GM13977 (cell line): ENCODE data around the gene FHIT.

Source experiments
- DNase-seq: peaks from one replicate; pipeline ENCODE4 v3.0.0; 2012; ENCODE audit warnings: low spot score
- in situ Hi-C: fragments of 300-500 bp; cut with MboI; formaldehyde crosslinking; loops from one replicate; pipeline ENCODE4 v1.12.0; 2022; ENCODE audit warnings: low sequenced_read_pairs, low pct_unique_long_range_greater_than_20kb, mixed read lengths, inconsistent platforms; ENCODE audit not compliant: unreplicated experiment
- TF ChIP-seq, protein P1 (sequence below): IDR thresholded peaks from 2 replicates; pipeline ENCODE4 v1.5.1; 2012; ENCODE audit warnings: mild to moderate bottlenecking, control low read depth; ENCODE audit not compliant: insufficient read depth; ENCODE audit errors: extremely low read depth, missing control alignments

Gene FHIT

DNA sequence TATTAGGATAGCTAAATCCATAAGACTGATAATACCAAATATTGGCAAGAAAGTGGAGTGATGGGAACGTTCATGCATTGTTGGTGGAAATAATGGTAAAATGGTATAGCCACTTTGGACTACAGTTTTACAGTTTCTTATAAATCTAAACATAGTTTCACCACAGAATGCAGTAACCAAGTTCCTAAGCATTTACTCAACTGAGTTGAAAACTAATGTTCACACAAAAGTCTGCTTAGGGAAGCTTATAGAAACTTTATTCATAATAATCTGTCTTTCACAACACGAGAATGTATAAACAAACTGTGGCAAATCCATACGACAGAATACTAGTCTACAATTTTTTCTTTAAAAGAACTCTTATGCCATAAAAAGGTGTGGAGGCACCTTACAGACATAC, 969.3 kb downstream of the FHIT start:
- in situ Hi-C loops: no loop called here
- no peak for DNase-seq
- TF ChIP-seq, protein P1, sequence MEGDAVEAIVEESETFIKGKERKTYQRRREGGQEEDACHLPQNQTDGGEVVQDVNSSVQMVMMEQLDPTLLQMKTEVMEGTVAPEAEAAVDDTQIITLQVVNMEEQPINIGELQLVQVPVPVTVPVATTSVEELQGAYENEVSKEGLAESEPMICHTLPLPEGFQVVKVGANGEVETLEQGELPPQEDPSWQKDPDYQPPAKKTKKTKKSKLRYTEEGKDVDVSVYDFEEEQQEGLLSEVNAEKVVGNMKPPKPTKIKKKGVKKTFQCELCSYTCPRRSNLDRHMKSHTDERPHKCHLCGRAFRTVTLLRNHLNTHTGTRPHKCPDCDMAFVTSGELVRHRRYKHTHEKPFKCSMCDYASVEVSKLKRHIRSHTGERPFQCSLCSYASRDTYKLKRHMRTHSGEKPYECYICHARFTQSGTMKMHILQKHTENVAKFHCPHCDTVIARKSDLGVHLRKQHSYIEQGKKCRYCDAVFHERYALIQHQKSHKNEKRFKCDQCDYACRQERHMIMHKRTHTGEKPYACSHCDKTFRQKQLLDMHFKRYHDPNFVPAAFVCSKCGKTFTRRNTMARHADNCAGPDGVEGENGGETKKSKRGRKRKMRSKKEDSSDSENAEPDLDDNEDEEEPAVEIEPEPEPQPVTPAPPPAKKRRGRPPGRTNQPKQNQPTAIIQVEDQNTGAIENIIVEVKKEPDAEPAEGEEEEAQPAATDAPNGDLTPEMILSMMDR: no peak

DNA sequence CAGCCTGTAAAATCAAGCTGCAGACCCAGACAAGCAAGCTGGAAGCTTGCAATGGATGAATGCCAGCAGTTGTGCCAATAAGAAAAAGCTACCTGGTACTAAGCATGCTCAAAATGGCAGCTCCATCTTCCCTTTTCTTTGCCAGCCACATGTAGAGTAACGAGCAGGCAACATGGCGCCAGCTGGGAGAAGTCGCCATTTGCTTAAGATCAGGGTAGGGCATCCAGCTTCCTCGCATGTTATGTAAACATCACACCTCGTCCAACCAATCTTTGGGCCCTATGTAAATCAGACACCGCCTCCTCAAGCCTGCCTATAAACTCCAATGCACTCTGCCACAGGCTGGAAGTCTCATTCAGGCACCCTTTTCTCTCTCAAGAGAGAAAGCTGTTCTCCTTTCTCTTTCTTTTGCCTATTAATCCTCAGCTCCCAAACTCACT, 973.9 kb downstream of the FHIT start:
- TF ChIP-seq, protein P1: no peak
- in situ Hi-C loops: no loop called here
- no peak for DNase-seq

DNA sequence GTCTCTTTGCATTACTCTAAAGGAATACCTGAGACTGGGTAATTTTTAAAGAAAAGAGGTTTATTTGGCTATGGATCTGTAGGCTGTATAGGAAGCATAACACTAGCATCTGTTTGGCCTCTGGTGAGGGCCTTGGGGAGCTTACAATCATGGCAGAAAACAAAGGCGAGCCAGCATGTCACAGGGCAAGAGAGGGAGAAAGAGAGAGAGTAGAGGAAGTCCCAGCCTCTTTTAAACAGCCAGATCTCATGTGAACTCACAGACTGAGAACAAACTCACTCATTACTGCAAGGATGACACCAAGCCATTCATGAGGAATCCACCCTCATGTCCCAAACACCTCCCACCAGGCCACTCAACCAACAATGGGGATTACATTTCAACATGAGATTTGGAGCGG, 974.6 kb downstream of the FHIT start:
- no peak for DNase-seq
- in situ Hi-C loops: no loop called here
- TF ChIP-seq, protein P1: no peak

DNA sequence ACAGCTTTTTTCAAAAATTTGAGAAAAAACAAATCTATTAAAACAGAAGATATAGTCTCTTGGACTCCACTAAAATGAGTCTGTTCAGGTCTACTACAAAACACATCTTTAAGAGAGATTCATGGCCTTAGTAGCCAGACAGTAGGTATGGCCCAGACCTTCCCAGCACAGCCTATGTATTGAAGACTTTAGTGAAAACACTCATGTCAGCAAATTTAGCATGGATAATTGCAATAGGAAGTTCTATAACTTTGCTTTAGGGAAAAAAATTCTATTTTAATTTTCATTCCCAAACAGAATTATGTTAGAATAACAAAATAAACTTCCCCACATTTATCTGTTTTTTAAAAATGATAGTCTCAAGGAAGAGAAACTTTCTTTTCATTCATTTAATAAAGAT, 976.6 kb downstream of the FHIT start:
- in situ Hi-C loops: no loop called here
- TF ChIP-seq, protein P1: no peak
- DNase-seq: no peak

DNA sequence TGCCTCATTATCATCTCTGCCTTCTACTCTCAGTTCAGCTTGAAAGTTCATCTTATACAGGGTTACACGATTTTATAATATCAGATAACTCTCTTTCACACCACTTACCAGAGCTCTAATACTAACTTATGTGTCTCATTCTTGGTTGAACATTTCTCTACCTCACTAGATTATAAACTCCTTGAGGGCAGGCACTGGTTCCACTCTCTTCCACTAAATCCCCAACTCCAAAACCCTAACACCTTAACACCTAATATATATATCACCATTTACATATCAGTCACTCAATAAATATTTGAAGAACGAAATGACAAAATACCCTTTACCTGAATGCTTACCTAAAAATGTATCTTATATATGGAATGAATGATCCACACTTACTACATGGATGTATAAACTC, 977.2 kb downstream of the FHIT start:
- TF ChIP-seq, protein P1: no peak
- in situ Hi-C loops: no loop called here
- DNase-seq: no peak

DNA sequence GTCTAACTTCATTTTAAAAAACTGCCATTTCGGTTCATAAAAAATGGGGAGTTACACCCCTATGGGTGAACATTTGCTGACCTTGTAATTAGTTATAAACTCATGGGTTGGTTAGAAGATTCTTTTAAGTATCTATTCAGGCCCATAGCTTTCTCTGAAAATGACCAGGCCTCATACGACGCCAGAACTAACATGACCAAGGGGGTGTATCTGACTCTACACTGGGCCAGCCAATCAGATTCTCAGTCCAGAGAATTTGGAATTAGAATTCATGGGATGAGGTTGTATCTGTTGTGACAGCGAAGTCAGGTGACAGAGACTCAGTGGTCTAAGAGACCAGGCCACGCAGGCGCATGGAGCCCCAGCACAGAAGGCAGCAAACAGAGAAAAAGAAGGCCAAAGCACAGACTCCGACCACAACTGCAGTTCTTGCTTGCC, 981.4 kb downstream of the FHIT start:
- TF ChIP-seq, protein P1: no peak
- in situ Hi-C loops: no loop called here
- no peak for DNase-seq

DNA sequence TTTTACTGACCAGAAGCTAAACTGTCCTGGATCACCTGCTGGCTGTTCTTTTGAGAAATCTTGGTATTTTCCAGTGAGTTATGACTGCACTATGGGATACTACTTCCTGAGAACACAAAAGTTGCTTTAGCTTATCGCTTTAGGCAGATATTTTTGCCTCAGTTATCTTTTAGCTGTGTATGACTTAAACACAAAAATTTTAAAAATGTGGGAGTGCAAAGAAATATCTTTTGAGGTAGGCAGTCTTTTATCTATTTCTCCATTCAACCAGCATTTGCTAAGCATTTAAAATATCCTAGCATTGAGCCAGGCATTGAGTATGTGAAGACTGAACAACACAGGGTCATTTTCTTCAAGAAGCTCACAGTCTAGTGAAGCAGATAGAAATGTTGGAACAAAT, 981.9 kb downstream of the FHIT start:
- in situ Hi-C loops: no loop called here
- TF ChIP-seq, protein P1: no peak
- no peak for DNase-seq
